HepG2 (cell line): ENCODE data around the gene MDM4. TPM values are rescaled to one million over a fixed set of nuclear protein-coding genes. Genes with fewer than 3 reads are reported as not detected.

Experiments
- ATAC-seq: fragments of 200-7000 bp; cut with Tn5 transposase; 3 replicates; pipeline ENCODE4 v1.9.1; 2020; ENCODE audit warnings: mild to moderate bottlenecking, moderate library complexity
- BruUV-seq: library from RNA; stranded (reverse); fragments of 400-500 nt; replicated peaks from 2 replicates; lab custom pipeline; 2021; lab: Mats Ljungman, UMichigan
- CTCF ChIA-PET: fragments of 300-600 bp; formaldehyde crosslinking; extraction: SDS; loops from one replicate; lab custom pipeline; 2021; ENCODE audit warnings: low total read pairs, inconsistent platforms, low intra/inter-chr PET ratio; lab: Yijun Ruan, JAX
- POLR2A ChIA-PET: fragments of 350-600 bp; sonication (Branson Sonifier 250); formaldehyde crosslinking; loops from one replicate; lab custom pipeline; 2020; ENCODE audit warnings: antibody characterized with exemption, inconsistent platforms; lab: Yijun Ruan, JAX
- DNase-seq: peaks from one replicate; pipeline ENCODE4 v3.0.0-alpha.2; 2015; ENCODE audit warnings: low spot score
- FAIRE-seq: peaks from 3 replicates; lab custom pipeline; 2011; peaks lifted over from hg19 to GRCh38; lab: Jason Lieb, UNC
- H2AFZ ChIP-seq: one replicate; pipeline ENCODE4 v1.6.1; 2011; ENCODE audit warnings: low read length, inconsistent platforms
- H3K27ac ChIP-seq: fragments of 300-600 bp; 3 replicates; pipeline ENCODE4 v1.8.0; 2011; ENCODE audit warnings: mixed run types, mild to moderate bottlenecking, mixed read lengths, low read length, inconsistent platforms; ENCODE audit not compliant: insufficient read depth; ENCODE audit errors: extremely low read length
- H3K27me3 ChIP-seq, 2 experiments: fragments of 200-600 bp in 1 of 2; 2 replicates in 1 of 2; 3 replicates in 1 of 2; pipeline versions ENCODE4 v1.6.0 to v1.8.0; 2011; ENCODE audit warnings: low read length in 2 of 2, mild to moderate bottlenecking in 2 of 2, moderate library complexity in 2 of 2, inconsistent platforms in 1 of 2; ENCODE audit not compliant: insufficient read depth in 2 of 2, control insufficient read depth in 1 of 2
- H3K36me3 ChIP-seq, 2 experiments: fragments of 200-600 bp in 1 of 2; replicated peaks in 1 of 2; 2 replicates in 1 of 2; 3 replicates in 1 of 2; pipeline versions ENCODE4 v1.5.1 to v1.8.0; 2011; ENCODE audit warnings: low read length in 2 of 2, inconsistent platforms in 1 of 2; ENCODE audit not compliant: insufficient read depth in 2 of 2, control insufficient read depth in 1 of 2
- H3K4me1 ChIP-seq: 2 replicates; pipeline ENCODE4 v1.5.1; 2012; ENCODE audit warnings: low read length, inconsistent platforms; ENCODE audit not compliant: insufficient read depth
- H3K4me2 ChIP-seq: 2 replicates; pipeline ENCODE4 v1.6.0; 2011; ENCODE audit warnings: low read depth, low read length, inconsistent platforms
- H3K4me3 ChIP-seq, 3 experiments: fragments of 200-600 bp in 1 of 3; sonication (generic), shearing (Covaris generic) in 1 of 3; replicated peaks in 1 of 3; 2 replicates each; pipeline ENCODE4 v1.5.1; 2011 to 2016; ENCODE audit warnings: low read length in 3 of 3, inconsistent platforms in 2 of 3, low read depth in 2 of 3, mild to moderate bottlenecking in 2 of 3, control low read depth in 1 of 3, mixed read lengths in 1 of 3; ENCODE audit not compliant: insufficient read depth in 1 of 3
- H3K79me2 ChIP-seq: one replicate; pipeline ENCODE4 v1.6.1; 2011; ENCODE audit warnings: low read length, inconsistent platforms; ENCODE audit not compliant: insufficient read depth
- H3K9ac ChIP-seq: 2 replicates; pipeline ENCODE4 v1.6.0; 2011; ENCODE audit warnings: mild to moderate bottlenecking, low read depth, low read length, inconsistent platforms; ENCODE audit not compliant: insufficient read depth
- H3K9me3 ChIP-seq: 2 replicates; pipeline ENCODE4 v1.5.1; 2012; ENCODE audit warnings: mild to moderate bottlenecking, low read length
- H4K20me1 ChIP-seq: 2 replicates; pipeline ENCODE4 v1.6.0; 2011; ENCODE audit warnings: inconsistent platforms, mild to moderate bottlenecking, low read length, moderate library complexity; ENCODE audit not compliant: insufficient read depth
- CREB1 ChIP-seq, 2 experiments: fragments of 450-650 bp in 1 of 2; IDR thresholded peaks; 2 replicates each; pipeline ENCODE4 v1.6.1; 2016 to 2017; ENCODE audit warnings: control low read depth in 1 of 2, mild to moderate bottlenecking in 1 of 2, missing compliant biosample characterization in 1 of 2, missing genetic modification characterization in 1 of 2
- MED13 ChIP-seq: sonication (generic); formaldehyde crosslinking; IDR thresholded peaks from 2 replicates; pipeline ENCODE4 v1.5.0; 2020; ENCODE audit warnings: missing genetic modification reagents
- NFRKB ChIP-seq: fragments of 450-650 bp; IDR thresholded peaks from 2 replicates; pipeline ENCODE4 v1.6.1; 2017
- POLR2G ChIP-seq: fragments of 200-400 bp; formaldehyde crosslinking; IDR thresholded peaks from 2 replicates; pipeline ENCODE4 v1.6.1; 2018; ENCODE audit warnings: mild to moderate bottlenecking, low read depth, low read length, moderate library complexity
- PRMT3 ChIP-seq: sonication (generic); formaldehyde crosslinking; IDR thresholded peaks from 2 replicates; pipeline ENCODE4 v1.8.1; 2022; ENCODE audit warnings: low read depth, mild to moderate bottlenecking, moderate library complexity, missing genetic modification reagents, borderline replicate concordance
- RARG ChIP-seq: sonication (generic); formaldehyde crosslinking; IDR thresholded peaks from 2 replicates; pipeline ENCODE4 v1.4.0; 2020; ENCODE audit warnings: low read depth, mild to moderate bottlenecking, missing genetic modification reagents
- ZKSCAN5 ChIP-seq: sonication (generic); formaldehyde crosslinking; IDR thresholded peaks from 2 replicates; pipeline ENCODE4 v1.5.1; 2020; ENCODE audit warnings: mild to moderate bottlenecking, missing genetic modification reagents
- ZNF205 ChIP-seq: IDR thresholded peaks from 2 replicates; pipeline ENCODE4 v1.6.1; 2018; ENCODE audit warnings: missing biosample characterization, missing genetic modification reagents
- ZNF317 ChIP-seq: sonication (generic); formaldehyde crosslinking; IDR thresholded peaks from 2 replicates; pipeline ENCODE4 v1.5.0; 2020; ENCODE audit warnings: mild to moderate bottlenecking, missing genetic modification reagents
- ZNF652 ChIP-seq: IDR thresholded peaks from 2 replicates; pipeline ENCODE4 v1.6.1; 2016; ENCODE audit warnings: low read depth, borderline replicate concordance
- ZNF746 ChIP-seq: sonication (generic); formaldehyde crosslinking; IDR thresholded peaks from 2 replicates; pipeline ENCODE4 v1.8.0; 2022; ENCODE audit warnings: mild to moderate bottlenecking, missing genetic modification reagents
- ZNF879 ChIP-seq: sonication (generic); formaldehyde crosslinking; IDR thresholded peaks from 2 replicates; pipeline ENCODE4 v1.8.1; 2023; ENCODE audit warnings: missing genetic modification reagents
- WGBS: methylation state at CpG from one replicate; pipeline ENCODE4 v1.1.6; 2017; ENCODE audit warnings: low lambda C conversion rate; 5-methylcytosine and 5-hydroxymethylcytosine counted together
- in situ Hi-C: cut with HindIII; loops from 2 replicates; pipeline ENCODE4 v1.10.0; 2017; ENCODE audit warnings: low pct_unique_long_range_greater_than_20kb; ENCODE audit not compliant: extremely low pct_ligation_motif_present
- intact Hi-C: fragments of 100-400 bp; cut with micrococcal nuclease; formaldehyde crosslinking; loops from one replicate; pipeline ENCODE4 v1.10.0; 2022; ENCODE audit not compliant: unreplicated experiment
- polyA plus RNA-seq, 8 experiments: library from polyadenylated mRNA; depleted of rRNA in 3 of 8; stranded (reverse) in 7 of 8; unstranded in 1 of 8; fragments of >200 nt; fragmentation: Illumina TruSeq in 4 of 8; extraction: Trizol in 4 of 8; gene quantifications; 2 replicates each; pipeline versions ENCODE4 v1.2.1 to v1.2.3, GENCODE V29; 2011 to 2016; ENCODE audit warnings: low read depth in 4 of 8, missing spikeins in 1 of 8, mixed read lengths in 1 of 8; ENCODE audit not compliant: insufficient read depth in 1 of 8
- total RNA-seq, 5 experiments: library from RNA; depleted of rRNA; stranded (reverse); fragments of >200 nt; fragmentation: Illumina TruSeq; extraction: Trizol; gene quantifications; 2 replicates each; pipeline ENCODE4 v1.2.3, GENCODE V29; 2016; ENCODE audit warnings: low read depth in 1 of 5
- TF ChIP-seq, protein P1 (sequence below): sonication (generic); formaldehyde crosslinking; IDR thresholded peaks from 2 replicates; pipeline ENCODE4 v1.5.1; 2020; ENCODE audit warnings: mild to moderate bottlenecking, missing genetic modification reagents, borderline replicate concordance
- TF ChIP-seq, protein P2 (sequence below): sonication (generic); formaldehyde crosslinking; conservative IDR thresholded peaks from 2 replicates; pipeline ENCODE4 v1.4.0; 2020; ENCODE audit warnings: mild to moderate bottlenecking, missing genetic modification reagents, moderate library complexity

Gene MDM4
- total and polyA plus RNA-seq, 2 of the 13 experiments (the other 11 are each of a cell fraction or from before 2014, with no cell fraction given): 14.9 to 19.0 TPM

DNA sequence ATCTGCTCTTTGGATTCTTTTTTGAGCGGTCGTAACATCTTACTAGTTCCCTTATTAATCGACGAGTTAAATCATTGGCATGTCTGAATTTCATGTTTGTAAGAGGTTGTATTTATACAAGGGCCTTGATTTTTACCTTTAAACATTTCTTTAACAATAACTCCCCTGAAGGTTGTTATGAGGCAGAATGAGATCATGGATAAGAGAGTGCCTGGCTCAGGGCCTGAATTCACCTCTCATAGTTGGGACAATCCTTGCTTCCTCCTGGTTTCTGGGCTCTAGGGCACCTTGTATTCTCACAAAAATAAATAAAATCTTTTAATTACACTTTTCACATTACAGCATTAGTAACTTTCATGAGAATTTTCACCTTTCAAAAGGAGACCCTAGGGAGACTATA is 55.4 kb downstream of the MDM4 start:
- Histone ChIP-seq H3K36me3 (no peaks in the 10 kb centered on the region), H3K9ac (no peak overlapping the region), H3K27ac (no peak overlapping the region), H3K9me3 (no peaks in the 10 kb centered on the region), H2AFZ (no peak overlapping the region), H3K4me1 (no peaks in the 10 kb centered on the region), H3K4me3 (no peak overlapping the region), H4K20me1 (no peaks in the 10 kb centered on the region), H3K27me3 (no peaks in the 10 kb centered on the region), H3K79me2 (no peaks in the 10 kb centered on the region), H3K4me2 (no peak overlapping the region)
- 85% methylated on average over 4 of the region's 4 CpGs for WGBS
- intact Hi-C loops (no loop called here), in situ Hi-C loops (no loop called here)
- ATAC-seq (no peak), FAIRE-seq (no peak), DNase-seq (no peak)
- BruUV-seq: no TSS peak
- ChIA-PET POLR2A (no interaction called here), CTCF (no interaction called here)
- no peak for TF ChIP-seq PRMT3 (CRISPR knock-in tag)
- no peak for TF ChIP-seq ZKSCAN5 (CRISPR knock-in tag)
- TF ChIP-seq RARG (CRISPR knock-in tag): no peak
- no peak for TF ChIP-seq MED13 (CRISPR knock-in tag)
- TF ChIP-seq, protein P1, sequence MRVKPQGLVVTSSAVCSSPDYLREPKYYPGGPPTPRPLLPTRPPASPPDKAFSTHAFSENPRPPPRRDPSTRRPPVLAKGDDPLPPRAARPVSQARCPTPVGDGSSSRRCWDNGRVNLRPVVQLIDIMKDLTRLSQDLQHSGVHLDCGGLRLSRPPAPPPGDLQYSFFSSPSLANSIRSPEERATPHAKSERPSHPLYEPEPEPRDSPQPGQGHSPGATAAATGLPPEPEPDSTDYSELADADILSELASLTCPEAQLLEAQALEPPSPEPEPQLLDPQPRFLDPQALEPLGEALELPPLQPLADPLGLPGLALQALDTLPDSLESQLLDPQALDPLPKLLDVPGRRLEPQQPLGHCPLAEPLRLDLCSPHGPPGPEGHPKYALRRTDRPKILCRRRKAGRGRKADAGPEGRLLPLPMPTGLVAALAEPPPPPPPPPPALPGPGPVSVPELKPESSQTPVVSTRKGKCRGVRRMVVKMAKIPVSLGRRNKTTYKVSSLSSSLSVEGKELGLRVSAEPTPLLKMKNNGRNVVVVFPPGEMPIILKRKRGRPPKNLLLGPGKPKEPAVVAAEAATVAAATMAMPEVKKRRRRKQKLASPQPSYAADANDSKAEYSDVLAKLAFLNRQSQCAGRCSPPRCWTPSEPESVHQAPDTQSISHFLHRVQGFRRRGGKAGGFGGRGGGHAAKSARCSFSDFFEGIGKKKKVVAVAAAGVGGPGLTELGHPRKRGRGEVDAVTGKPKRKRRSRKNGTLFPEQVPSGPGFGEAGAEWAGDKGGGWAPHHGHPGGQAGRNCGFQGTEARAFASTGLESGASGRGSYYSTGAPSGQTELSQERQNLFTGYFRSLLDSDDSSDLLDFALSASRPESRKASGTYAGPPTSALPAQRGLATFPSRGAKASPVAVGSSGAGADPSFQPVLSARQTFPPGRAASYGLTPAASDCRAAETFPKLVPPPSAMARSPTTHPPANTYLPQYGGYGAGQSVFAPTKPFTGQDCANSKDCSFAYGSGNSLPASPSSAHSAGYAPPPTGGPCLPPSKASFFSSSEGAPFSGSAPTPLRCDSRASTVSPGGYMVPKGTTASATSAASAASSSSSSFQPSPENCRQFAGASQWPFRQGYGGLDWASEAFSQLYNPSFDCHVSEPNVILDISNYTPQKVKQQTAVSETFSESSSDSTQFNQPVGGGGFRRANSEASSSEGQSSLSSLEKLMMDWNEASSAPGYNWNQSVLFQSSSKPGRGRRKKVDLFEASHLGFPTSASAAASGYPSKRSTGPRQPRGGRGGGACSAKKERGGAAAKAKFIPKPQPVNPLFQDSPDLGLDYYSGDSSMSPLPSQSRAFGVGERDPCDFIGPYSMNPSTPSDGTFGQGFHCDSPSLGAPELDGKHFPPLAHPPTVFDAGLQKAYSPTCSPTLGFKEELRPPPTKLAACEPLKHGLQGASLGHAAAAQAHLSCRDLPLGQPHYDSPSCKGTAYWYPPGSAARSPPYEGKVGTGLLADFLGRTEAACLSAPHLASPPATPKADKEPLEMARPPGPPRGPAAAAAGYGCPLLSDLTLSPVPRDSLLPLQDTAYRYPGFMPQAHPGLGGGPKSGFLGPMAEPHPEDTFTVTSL (CRISPR knock-in tag): no peak
- no peak for TF ChIP-seq ZNF205
- TF ChIP-seq ZNF317 (CRISPR knock-in tag): no peak
- no peak for TF ChIP-seq POLR2G
- TF ChIP-seq, protein P2, sequence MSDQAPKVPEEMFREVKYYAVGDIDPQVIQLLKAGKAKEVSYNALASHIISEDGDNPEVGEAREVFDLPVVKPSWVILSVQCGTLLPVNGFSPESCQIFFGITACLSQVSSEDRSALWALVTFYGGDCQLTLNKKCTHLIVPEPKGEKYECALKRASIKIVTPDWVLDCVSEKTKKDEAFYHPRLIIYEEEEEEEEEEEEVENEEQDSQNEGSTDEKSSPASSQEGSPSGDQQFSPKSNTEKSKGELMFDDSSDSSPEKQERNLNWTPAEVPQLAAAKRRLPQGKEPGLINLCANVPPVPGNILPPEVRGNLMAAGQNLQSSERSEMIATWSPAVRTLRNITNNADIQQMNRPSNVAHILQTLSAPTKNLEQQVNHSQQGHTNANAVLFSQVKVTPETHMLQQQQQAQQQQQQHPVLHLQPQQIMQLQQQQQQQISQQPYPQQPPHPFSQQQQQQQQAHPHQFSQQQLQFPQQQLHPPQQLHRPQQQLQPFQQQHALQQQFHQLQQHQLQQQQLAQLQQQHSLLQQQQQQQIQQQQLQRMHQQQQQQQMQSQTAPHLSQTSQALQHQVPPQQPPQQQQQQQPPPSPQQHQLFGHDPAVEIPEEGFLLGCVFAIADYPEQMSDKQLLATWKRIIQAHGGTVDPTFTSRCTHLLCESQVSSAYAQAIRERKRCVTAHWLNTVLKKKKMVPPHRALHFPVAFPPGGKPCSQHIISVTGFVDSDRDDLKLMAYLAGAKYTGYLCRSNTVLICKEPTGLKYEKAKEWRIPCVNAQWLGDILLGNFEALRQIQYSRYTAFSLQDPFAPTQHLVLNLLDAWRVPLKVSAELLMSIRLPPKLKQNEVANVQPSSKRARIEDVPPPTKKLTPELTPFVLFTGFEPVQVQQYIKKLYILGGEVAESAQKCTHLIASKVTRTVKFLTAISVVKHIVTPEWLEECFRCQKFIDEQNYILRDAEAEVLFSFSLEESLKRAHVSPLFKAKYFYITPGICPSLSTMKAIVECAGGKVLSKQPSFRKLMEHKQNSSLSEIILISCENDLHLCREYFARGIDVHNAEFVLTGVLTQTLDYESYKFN (CRISPR knock-in tag): no peak
- TF ChIP-seq CREB1 (IDR thresholded peaks at IDR 0.05): no peak
- no peak for TF ChIP-seq CREB1 (CRISPR knock-in tag; IDR thresholded peaks at IDR 0.05)
- no peak for TF ChIP-seq ZNF652 (CRISPR knock-in tag)
- no peak for TF ChIP-seq NFRKB
- TF ChIP-seq ZNF746: no peak
- TF ChIP-seq ZNF879 (CRISPR knock-in tag): no peak
